GM12878 (cell line): Measurements from ENCODE around the gene SPINK9. TPM values are rescaled to one million over a fixed set of nuclear protein-coding genes. Genes with fewer than 3 reads are reported as not detected.

ENCODE experiments used
- ATAC-seq: fragments of 200-7000 bp; cut with Tn5 transposase; 3 replicates; pipeline ENCODE4 v1.9.1; 2020; ENCODE audit warnings: mild to moderate bottlenecking, moderate library complexity
- BruUV-seq: library from RNA; stranded (reverse); fragments of 400-500 nt; replicated peaks from 2 replicates; lab custom pipeline; 2021; lab: Mats Ljungman, UMichigan
- CTCF ChIA-PET: fragments of 300-600 bp; sonication (Branson Sonifier 250); formaldehyde crosslinking; extraction: SDS; loops from one replicate; lab custom pipeline; 2021; ENCODE audit warnings: inconsistent platforms; lab: Yijun Ruan, JAX
- POLR2A ChIA-PET: fragments of 350-600 bp; formaldehyde crosslinking; extraction: SDS; loops from one replicate; lab custom pipeline; 2021; ENCODE audit warnings: inconsistent platforms; lab: Charles Lee
- RAD21 ChIA-PET: fragments of 300-600 bp; sonication (Branson Sonifier 250); formaldehyde crosslinking; loops from one replicate; lab custom pipeline; 2023; ENCODE audit warnings: antibody characterized with exemption; ENCODE audit not compliant: unreplicated experiment; lab: Charles Lee
- SMC1A ChIA-PET: fragments of 300-600 bp; sonication (Branson Sonifier 250); formaldehyde crosslinking; loops from one replicate; lab custom pipeline; 2023; ENCODE audit not compliant: unreplicated experiment, uncharacterized antibody; lab: Charles Lee
- DNase-seq: peaks from one replicate; pipeline ENCODE4 v3.0.0-alpha.2; 2011; ENCODE audit warnings: low read depth, low spot score
- FAIRE-seq: peaks from 3 replicates; lab custom pipeline; 2011; peaks lifted over from hg19 to GRCh38; lab: Jason Lieb, UNC
- H2AFZ ChIP-seq: 2 replicates; pipeline ENCODE4 v1.6.0; 2011; ENCODE audit warnings: low read depth, low read length, control low read depth; ENCODE audit not compliant: control insufficient read depth
- H3K27ac ChIP-seq: 2 replicates; pipeline ENCODE4 v1.5.1; 2011; ENCODE audit warnings: control low read depth; ENCODE audit not compliant: control insufficient read depth, insufficient read depth
- H3K27me3 ChIP-seq, 2 experiments: replicated peaks in 1 of 2; 2 replicates each; pipeline versions ENCODE4 v1.6.0 to v1.6.1; 2011; ENCODE audit warnings: low read length in 1 of 2; ENCODE audit not compliant: control insufficient read depth in 2 of 2, insufficient read depth in 2 of 2
- H3K36me3 ChIP-seq, 2 experiments: 2 replicates each; pipeline ENCODE4 v1.5.1; 2011; ENCODE audit warnings: low read length in 1 of 2; ENCODE audit not compliant: control insufficient read depth in 2 of 2, insufficient read depth in 2 of 2
- H3K4me1 ChIP-seq: 2 replicates; pipeline ENCODE4 v1.6.1; 2011; ENCODE audit warnings: mild to moderate bottlenecking, low read length, moderate library complexity, mixed read lengths; ENCODE audit not compliant: control insufficient read depth, insufficient read depth
- H3K4me2 ChIP-seq: 2 replicates; pipeline ENCODE4 v1.6.0; 2011; ENCODE audit warnings: control low read depth; ENCODE audit not compliant: control insufficient read depth, insufficient read depth
- H3K4me3 ChIP-seq: fragments of 200-600 bp; sonication (generic); 2 replicates; pipeline ENCODE4 v1.5.1; 2016
- H3K79me2 ChIP-seq: 2 replicates; pipeline ENCODE4 v1.6.0; 2011; ENCODE audit warnings: low read length; ENCODE audit not compliant: control insufficient read depth, insufficient read depth
- H3K9ac ChIP-seq: 2 replicates; pipeline ENCODE4 v1.8.0; 2011; ENCODE audit warnings: low read length, control low read depth, mixed read lengths; ENCODE audit not compliant: control insufficient read depth, insufficient read depth
- H3K9me3 ChIP-seq: replicated peaks from 3 replicates; pipeline ENCODE4 v1.5.1; 2011; ENCODE audit warnings: mild to moderate bottlenecking, low read length; ENCODE audit not compliant: control insufficient read depth, insufficient read depth
- H4K20me1 ChIP-seq: 2 replicates; pipeline ENCODE4 v1.6.0; 2011; ENCODE audit not compliant: control insufficient read depth, insufficient read depth
- CHD1 ChIP-seq: IDR thresholded peaks from 2 replicates; pipeline ENCODE4 v1.6.1; 2012; ENCODE audit warnings: low read depth, low read length, improper control_type of control experiment
- CREM ChIP-seq: IDR thresholded peaks from 2 replicates; pipeline ENCODE4 v1.6.1; 2014; ENCODE audit warnings: antibody characterized with exemption, low read depth
- E2F4 ChIP-seq: IDR thresholded peaks from 2 replicates; pipeline ENCODE4 v1.6.1; 2012; ENCODE audit warnings: low read depth, low read length, improper control_type of control experiment
- EZH2 ChIP-seq: IDR thresholded peaks from 2 replicates; pipeline ENCODE4 v1.6.1; 2012; ENCODE audit warnings: low read depth, mild to moderate bottlenecking, control low read depth, inconsistent platforms, low read length, borderline replicate concordance; ENCODE audit not compliant: control insufficient read depth
- FOXK2 ChIP-seq: fragments of 450-650 bp; IDR thresholded peaks from 2 replicates; pipeline ENCODE4 v1.6.1; 2017; ENCODE audit warnings: mild to moderate bottlenecking, moderate library complexity
- HCFC1 ChIP-seq: fragments of 150-350 bp; IDR thresholded peaks from 2 replicates; pipeline ENCODE4 v1.6.1; 2014; ENCODE audit warnings: low read length
- MEF2A ChIP-seq: IDR thresholded peaks from 2 replicates; pipeline ENCODE4 v1.6.1; 2011; ENCODE audit warnings: low read depth, mild to moderate bottlenecking, low read length, moderate library complexity; ENCODE audit not compliant: insufficient read depth
- POLR2AphosphoS5 ChIP-seq: IDR thresholded peaks from 2 replicates; pipeline ENCODE4 v1.6.1; 2011; ENCODE audit warnings: mild to moderate bottlenecking, low read length, inconsistent platforms
- POU2F2 ChIP-seq: IDR thresholded peaks from 3 replicates; pipeline ENCODE4 v1.6.1; 2011; ENCODE audit warnings: low read depth, mild to moderate bottlenecking, low read length, borderline replicate concordance
- TCF12 ChIP-seq: IDR thresholded peaks from 2 replicates; pipeline ENCODE4 v1.6.1; 2011; ENCODE audit warnings: low read depth, mild to moderate bottlenecking, low read length
- WRNIP1 ChIP-seq: IDR thresholded peaks from 2 replicates; pipeline ENCODE4 v1.6.1; 2011; ENCODE audit warnings: low read depth, low read length, improper control_type of control experiment, borderline replicate concordance
- ZBED1 ChIP-seq: IDR thresholded peaks from 2 replicates; pipeline ENCODE4 v1.6.1; 2016; ENCODE audit warnings: borderline replicate concordance
- ZNF24 ChIP-seq: fragments of 450-650 bp; IDR thresholded peaks from 2 replicates; pipeline ENCODE4 v1.6.1; 2017; ENCODE audit warnings: antibody characterized with exemption, mild to moderate bottlenecking
- WGBS: methylation state at CpG from one replicate; pipeline ENCODE4 v1.1.6; 2016; ENCODE audit warnings: low lambda C conversion rate; ENCODE audit not compliant: insufficient replicate concordance, insufficient coverage; ENCODE audit errors: missing lambda C conversion rate; 5-methylcytosine and 5-hydroxymethylcytosine counted together
- in situ Hi-C: fragments of 300-500 bp; cut with MboI; formaldehyde crosslinking; loops from 9 replicates; pipeline ENCODE4 v1.14.3; 2018; ENCODE audit warnings: mixed read lengths
- intact Hi-C: fragments of 100-400 bp; cut with micrococcal nuclease; formaldehyde crosslinking; loops from one replicate; pipeline ENCODE4 v1.14.2; 2022; ENCODE audit not compliant: unreplicated experiment
- polyA plus RNA-seq, 11 experiments: library from polyadenylated mRNA; depleted of rRNA in 4 of 11; unstranded in 6 of 11; stranded (reverse) in 5 of 11; fragments of >200 nt; fragmentation: Nextera tagmentation in 4 of 11; fragmentation: Illumina TruSeq in 1 of 11; extraction: Ambion mirVana in 4 of 11; extraction: Trizol in 1 of 11; gene quantifications; 1 replicate in 1 of 11; 2 replicates in 10 of 11; pipeline versions ENCODE4 v1.2.1 to v1.2.3, GENCODE V29; 2011 to 2016; ENCODE audit warnings: inconsistent platforms in 2 of 11, missing spikeins in 2 of 11, low read depth in 1 of 11
- total RNA-seq, 4 experiments: library from RNA; depleted of rRNA in 3 of 4; stranded (reverse); fragments of >200 nt in 3 of 4; fragmentation: Illumina TruSeq in 1 of 4; extraction: Trizol in 1 of 4; gene quantifications; 2 replicates each; pipeline versions ENCODE4 v1.2.1 to v1.2.3, GENCODE V29; 2013 to 2021
- TF ChIP-seq, protein P1 (sequence below): fragments of 450-650 bp; IDR thresholded peaks from 2 replicates; pipeline ENCODE4 v1.6.1; 2018; ENCODE audit warnings: borderline replicate concordance, mild to moderate bottlenecking; ENCODE audit not compliant: partially characterized antibody
- TF ChIP-seq, protein P2 (sequence below): fragments of 450-650 bp; IDR thresholded peaks from 2 replicates; pipeline ENCODE4 v1.6.1; 2016; ENCODE audit warnings: mild to moderate bottlenecking, moderate library complexity, borderline replicate concordance

SPINK9 gene
- total and polyA plus RNA-seq, 10 of the 15 experiments (the other 5 are each of a cell fraction or from before 2014, with no cell fraction given): not detected

- Histone ChIP-seq H3K4me1 (peaks cover 8% of the 10 kb centered on the region), H3K27ac (peak overlapping the region; percentile 77), H3K4me3 (peak overlapping the region; percentile 86), H3K4me2 (peak overlapping the region; percentile 92), H2AFZ (peak overlapping the region; percentile 97; the same call in 1 of the 2 replicates), H3K36me3 (0 out of 4 replicates have a peak, but pooled peaks cover 0 to 2% of the 10 kb centered on the region in 2 experiments), H3K27me3 (no peaks in the 10 kb centered on the region), H4K20me1 (no peaks in the 10 kb centered on the region), H3K79me2 (peaks cover 37% of the 10 kb centered on the region), H3K9ac (peak overlapping the region; percentile 91), H3K9me3 (no peaks in the 10 kb centered on the region)
- CTCF ChIA-PET: interaction anchor here (0.5 to 1.4 kb wide), 4 partner anchors 9 to 166 kb away, joined by 3 to 4 read pairs (median 4); no protein-coding TSS in a partner anchor
- ATAC-seq (peak; percentile 58), FAIRE-seq (no peak), DNase-seq (no peak)
- in situ Hi-C loops: no loop called here
- POLR2A ChIA-PET: interaction anchor here (0.9 kb wide), 1 partner anchor 8 kb away, joined by 3 read pairs; no protein-coding TSS in a partner anchor
- RAD21 ChIA-PET: interaction anchor here (1.0 to 1.3 kb wide), 2 partner anchors 10 to 529 kb away, joined by 3 to 4 read pairs; no protein-coding TSS in a partner anchor
- TSS peak; percentile 73 for BruUV-seq
- intact Hi-C loops: no loop called here
- TF ChIP-seq POLR2AphosphoS5 (peak; percentile 4; the same call in 1 of the 2 replicates), E2F4 (no peak), CHD1 (no peak), ZBED1 (no peak), HCFC1 (no peak), FOXK2 (no peak), EZH2 (no peak), MEF2A (no peak), WRNIP1 (0 out of 2 replicates have a peak, but pooled peaks have one; percentile 48), ZNF24 (no peak), POU2F2 (peak; percentile 27; the same call in 1 of the 3 replicates), TCF12 (no peak), CREM (no peak)
- TF ChIP-seq, protein P1, sequence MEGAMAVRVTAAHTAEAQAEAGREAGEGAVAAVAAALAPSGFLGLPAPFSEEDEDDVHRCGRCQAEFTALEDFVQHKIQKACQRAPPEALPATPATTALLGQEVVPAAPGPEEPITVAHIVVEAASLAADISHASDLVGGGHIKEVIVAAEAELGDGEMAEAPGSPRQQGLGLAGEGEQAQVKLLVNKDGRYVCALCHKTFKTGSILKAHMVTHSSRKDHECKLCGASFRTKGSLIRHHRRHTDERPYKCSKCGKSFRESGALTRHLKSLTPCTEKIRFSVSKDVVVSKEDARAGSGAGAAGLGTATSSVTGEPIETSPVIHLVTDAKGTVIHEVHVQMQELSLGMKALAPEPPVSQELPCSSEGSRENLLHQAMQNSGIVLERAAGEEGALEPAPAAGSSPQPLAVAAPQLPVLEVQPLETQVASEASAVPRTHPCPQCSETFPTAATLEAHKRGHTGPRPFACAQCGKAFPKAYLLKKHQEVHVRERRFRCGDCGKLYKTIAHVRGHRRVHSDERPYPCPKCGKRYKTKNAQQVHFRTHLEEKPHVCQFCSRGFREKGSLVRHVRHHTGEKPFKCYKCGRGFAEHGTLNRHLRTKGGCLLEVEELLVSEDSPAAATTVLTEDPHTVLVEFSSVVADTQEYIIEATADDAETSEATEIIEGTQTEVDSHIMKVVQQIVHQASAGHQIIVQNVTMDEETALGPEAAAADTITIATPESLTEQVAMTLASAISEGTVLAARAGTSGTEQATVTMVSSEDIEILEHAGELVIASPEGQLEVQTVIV: no peak
- TF ChIP-seq, protein P2, sequence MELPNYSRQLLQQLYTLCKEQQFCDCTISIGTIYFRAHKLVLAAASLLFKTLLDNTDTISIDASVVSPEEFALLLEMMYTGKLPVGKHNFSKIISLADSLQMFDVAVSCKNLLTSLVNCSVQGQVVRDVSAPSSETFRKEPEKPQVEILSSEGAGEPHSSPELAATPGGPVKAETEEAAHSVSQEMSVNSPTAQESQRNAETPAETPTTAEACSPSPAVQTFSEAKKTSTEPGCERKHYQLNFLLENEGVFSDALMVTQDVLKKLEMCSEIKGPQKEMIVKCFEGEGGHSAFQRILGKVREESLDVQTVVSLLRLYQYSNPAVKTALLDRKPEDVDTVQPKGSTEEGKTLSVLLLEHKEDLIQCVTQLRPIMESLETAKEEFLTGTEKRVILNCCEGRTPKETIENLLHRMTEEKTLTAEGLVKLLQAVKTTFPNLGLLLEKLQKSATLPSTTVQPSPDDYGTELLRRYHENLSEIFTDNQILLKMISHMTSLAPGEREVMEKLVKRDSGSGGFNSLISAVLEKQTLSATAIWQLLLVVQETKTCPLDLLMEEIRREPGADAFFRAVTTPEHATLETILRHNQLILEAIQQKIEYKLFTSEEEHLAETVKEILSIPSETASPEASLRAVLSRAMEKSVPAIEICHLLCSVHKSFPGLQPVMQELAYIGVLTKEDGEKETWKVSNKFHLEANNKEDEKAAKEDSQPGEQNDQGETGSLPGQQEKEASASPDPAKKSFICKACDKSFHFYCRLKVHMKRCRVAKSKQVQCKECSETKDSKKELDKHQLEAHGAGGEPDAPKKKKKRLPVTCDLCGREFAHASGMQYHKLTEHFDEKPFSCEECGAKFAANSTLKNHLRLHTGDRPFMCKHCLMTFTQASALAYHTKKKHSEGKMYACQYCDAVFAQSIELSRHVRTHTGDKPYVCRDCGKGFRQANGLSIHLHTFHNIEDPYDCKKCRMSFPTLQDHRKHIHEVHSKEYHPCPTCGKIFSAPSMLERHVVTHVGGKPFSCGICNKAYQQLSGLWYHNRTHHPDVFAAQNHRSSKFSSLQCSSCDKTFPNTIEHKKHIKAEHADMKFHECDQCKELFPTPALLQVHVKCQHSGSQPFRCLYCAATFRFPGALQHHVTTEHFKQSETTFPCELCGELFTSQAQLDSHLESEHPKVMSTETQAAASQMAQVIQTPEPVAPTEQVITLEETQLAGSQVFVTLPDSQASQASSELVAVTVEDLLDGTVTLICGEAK: no peak
- SMC1A ChIA-PET: interaction anchor here (1.5 kb wide), 1 partner anchor 9 kb away, joined by 4 read pairs; no protein-coding TSS in a partner anchor
- WGBS: 0% methylated on average over 6 of the region's 6 CpGs
Observed at GRCh38 chr5:148384380-148384737, 49.0 kb downstream of the SPINK9 start.
